AG09319 (cell line): ENCODE data around the gene SLC49A3.
A peak's percentile ranks its signal among the peaks of the same experiment; 100 is the strongest.
"Not testable (repeated sequence)": the region's sequence is repeated elsewhere in the genome, so short reads cannot be mapped to it uniquely, and the experiment has no call there.

ENCODE experiments used
- DNase-seq: peaks from one replicate; pipeline ENCODE4 v3.0.0-alpha.2; 2010; ENCODE audit warnings: low read depth; ENCODE audit errors: extremely low read depth
- TF ChIP-seq, protein P1 (sequence below): IDR thresholded peaks from 2 replicates; pipeline ENCODE4 v1.5.1; 2011; ENCODE audit warnings: low read depth, mild to moderate bottlenecking, inconsistent platforms, low read length, moderate library complexity

Gene SLC49A3

DNA sequence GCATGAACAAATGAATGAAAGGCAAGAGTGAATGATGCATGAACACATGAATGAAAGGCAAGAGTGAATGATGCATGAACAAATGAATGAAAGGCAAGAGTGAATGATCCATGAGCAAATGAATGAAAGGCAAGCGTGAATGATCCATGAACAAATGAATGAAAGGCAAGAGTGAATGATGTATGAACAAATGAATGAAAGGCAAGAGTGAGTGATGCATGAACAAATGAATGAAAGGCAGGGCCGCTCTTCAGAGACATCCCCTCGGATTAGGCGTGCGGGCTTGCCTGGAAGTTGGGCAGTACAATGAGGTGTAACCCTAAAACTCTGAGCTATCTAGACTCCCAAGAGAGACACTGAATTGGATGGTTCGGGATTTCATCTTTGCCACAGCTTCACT lies 20.4 kb upstream of the SLC49A3 start:
- TF ChIP-seq, protein P1, sequence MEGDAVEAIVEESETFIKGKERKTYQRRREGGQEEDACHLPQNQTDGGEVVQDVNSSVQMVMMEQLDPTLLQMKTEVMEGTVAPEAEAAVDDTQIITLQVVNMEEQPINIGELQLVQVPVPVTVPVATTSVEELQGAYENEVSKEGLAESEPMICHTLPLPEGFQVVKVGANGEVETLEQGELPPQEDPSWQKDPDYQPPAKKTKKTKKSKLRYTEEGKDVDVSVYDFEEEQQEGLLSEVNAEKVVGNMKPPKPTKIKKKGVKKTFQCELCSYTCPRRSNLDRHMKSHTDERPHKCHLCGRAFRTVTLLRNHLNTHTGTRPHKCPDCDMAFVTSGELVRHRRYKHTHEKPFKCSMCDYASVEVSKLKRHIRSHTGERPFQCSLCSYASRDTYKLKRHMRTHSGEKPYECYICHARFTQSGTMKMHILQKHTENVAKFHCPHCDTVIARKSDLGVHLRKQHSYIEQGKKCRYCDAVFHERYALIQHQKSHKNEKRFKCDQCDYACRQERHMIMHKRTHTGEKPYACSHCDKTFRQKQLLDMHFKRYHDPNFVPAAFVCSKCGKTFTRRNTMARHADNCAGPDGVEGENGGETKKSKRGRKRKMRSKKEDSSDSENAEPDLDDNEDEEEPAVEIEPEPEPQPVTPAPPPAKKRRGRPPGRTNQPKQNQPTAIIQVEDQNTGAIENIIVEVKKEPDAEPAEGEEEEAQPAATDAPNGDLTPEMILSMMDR = no peak
- DNase-seq = no peak

DNA sequence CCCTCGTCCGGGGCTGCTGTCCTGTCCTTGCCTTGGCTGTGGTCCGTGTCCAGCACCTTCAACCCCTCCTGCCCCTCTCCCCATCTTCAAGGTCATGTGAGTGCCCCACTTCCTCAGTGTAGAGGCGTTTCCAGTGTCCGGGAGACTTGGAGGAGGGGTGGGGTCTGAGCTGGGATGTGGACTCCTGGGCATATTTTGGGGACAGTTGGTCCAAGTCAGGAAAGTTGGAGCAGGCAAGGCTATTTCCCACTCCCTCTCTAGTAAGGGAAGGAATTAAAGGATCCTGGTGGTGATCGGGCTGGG lies 19.6 kb upstream of the SLC49A3 start:
- TF ChIP-seq, protein P1 = no peak
- no peak for DNase-seq

DNA sequence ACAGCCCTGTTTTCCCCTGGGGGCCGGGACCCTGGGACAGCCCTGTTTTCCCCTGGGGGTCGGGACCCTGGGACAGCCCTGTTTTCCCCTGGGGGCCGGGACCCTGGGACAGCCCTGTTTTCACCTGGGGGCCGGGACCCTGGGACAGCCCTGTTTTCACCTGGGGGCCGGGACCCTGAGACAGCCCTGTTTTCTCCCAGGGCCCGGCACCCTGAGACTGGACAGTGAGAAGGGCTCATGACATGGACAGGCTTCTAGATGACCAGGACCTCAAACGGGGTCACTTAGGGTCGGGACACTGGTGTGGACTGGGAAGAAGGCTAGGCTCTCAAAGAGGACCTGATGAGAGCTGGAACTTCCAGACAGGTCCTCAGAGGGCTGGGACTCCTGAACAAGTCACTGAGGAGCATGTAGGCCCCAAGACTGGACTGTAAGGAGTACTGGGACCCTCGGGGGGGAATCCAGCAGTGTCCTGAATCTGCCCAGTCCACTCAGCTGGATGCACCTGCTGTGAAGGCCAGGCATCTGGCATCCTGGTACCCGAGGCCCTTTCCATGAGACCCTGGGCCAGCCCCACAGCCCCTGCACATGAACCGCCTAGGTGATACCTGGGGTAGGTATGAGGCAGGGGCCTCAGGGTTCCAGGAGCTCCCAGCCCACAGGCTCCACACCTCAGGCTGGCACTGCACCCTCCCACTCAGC lies 19.1 kb upstream of the SLC49A3 start:
- no peak for DNase-seq
- TF ChIP-seq, protein P1 = no peak

DNA sequence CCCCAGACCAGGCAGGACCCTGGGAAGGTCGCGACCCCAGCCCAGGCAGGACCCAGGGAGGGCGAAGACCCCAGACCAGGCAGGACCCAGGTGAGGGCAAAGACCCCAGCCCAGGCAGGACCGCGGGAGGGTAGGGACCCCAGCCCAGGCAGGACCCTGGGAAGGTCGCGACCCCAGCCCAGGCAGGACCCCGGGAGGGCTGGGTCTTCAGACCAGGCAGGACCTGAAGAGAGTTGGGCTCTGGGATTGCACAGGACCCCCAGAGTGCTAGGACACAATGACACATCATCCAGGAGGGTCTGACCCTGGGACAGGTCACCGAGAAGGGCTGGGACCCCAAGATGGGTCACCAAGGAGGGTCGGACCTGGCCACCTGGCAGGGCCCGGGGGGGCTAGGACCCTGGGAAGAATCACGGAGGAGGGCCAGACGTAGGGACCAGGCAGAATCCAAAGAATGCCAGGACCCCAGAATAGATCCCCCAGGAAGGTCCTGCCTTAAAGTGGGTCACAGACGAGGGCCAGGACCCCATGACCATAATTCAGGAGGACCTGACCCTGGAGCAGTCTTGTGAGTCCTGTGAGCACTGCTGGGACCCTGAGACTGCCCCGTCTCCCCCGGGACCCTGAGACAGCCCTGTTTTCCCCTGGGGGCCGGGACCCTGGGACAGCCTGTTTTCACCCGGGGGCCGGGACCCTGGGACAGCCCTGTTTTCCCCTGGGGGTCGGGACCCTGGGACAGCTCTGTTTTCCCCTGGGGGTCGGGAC lies 18.1 kb upstream of the SLC49A3 start:
- no peak for DNase-seq
- TF ChIP-seq, protein P1 = no peak

DNA sequence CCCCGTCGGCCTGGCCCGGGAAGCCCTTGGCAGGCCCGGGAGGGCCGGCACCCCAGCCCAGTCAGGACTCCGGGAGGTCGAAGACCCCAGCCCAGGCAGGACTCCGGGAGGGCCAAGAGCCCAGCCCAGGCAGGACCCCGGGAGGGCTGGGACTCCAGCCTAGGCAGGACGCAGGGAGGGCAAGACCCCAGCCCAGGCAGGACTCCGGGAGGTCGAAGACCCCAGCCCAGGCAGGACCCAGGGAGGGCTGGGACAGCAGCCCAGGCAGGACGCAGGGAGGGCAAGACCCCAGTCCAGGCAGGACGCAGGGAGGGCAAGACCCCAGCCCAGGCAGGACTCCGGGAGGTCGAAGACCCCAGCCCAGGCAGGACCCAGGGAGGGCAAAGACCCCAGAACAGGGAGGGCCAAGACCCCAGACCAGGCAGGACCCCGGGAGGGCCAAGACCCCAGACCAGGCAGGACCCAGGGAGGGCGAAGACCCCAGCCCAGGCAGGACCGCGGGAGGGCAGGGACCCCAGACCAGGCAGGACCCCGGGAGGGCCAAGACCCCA lies 17.2 kb upstream of the SLC49A3 start:
- DNase-seq = not testable (repeated sequence)

DNA sequence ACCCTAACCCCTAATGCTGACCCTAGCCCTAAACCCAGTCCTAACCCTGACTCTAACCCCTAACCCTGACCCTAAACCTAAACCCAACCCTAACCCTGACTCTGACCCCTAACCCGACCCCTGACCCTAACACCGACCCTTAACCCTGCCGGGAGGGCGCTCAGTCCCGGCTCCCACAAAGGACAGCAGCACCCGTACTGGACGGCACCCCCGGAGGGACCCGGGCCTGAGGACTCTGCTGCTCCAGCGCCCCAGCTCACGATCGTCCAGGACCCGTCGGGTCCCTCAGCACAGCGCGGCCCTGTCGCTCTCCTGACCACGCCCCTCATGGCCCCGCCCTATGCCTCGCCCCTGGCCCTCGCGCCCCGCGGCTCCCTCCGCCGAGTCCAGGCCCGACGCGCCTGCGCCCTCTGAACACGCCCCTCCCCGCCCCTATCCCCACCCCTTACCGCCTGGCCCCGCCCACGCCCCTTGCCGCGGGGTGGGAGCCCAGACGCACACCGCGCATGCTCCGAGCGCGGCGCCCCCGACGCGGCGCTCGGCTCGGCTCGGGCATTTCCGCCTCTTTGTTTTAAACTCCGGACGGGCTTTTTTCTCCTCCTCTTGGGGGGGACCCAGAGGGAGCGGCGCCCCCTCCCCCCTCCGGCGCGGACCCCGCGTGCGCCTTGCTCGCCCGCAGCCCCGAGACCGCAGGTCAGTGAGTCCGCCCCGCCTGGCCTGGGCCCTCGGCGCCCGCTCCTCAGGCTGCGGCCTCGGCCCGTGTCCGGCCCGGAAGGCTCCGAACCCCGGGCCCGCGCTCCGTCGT lies 16.5 kb upstream of the SLC49A3 start, which contains the start of gene PCGF3:
Gene PCGF3, plus strand, starts transcription at position 555 of the 805 bp plus-strand sequence. CDS start 27,849 bp downstream, outside the sequence.
- TF ChIP-seq, protein P1 = no peak
- DNase-seq = peak; percentile 89

DNA sequence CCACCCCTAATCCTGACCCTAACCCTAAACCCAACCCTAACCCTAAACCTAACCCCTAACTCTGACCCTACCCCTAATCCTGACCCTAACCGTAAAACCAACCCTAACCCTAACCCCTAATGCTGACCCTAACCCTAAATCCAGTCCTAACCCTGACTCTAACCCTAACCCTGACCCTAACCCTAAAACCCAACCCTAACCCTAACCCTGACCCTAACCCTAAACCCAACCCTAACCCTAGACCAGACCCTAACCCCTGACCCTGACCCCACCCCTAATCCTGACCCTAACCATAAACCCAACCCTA lies 16.0 kb upstream of the SLC49A3 start:
- DNase-seq = no peak
- TF ChIP-seq, protein P1 = no peak
